Measurements from ENCODE around the gene MEX3D. TPM values are rescaled to one million over a fixed set of nuclear protein-coding genes. Genes with fewer than 3 reads are reported as not detected.

The MEX3D gene
- total and polyA plus RNA-seq, 2 experiments from 2014 or later = 12.4 to 94.9 TPM

DNA sequence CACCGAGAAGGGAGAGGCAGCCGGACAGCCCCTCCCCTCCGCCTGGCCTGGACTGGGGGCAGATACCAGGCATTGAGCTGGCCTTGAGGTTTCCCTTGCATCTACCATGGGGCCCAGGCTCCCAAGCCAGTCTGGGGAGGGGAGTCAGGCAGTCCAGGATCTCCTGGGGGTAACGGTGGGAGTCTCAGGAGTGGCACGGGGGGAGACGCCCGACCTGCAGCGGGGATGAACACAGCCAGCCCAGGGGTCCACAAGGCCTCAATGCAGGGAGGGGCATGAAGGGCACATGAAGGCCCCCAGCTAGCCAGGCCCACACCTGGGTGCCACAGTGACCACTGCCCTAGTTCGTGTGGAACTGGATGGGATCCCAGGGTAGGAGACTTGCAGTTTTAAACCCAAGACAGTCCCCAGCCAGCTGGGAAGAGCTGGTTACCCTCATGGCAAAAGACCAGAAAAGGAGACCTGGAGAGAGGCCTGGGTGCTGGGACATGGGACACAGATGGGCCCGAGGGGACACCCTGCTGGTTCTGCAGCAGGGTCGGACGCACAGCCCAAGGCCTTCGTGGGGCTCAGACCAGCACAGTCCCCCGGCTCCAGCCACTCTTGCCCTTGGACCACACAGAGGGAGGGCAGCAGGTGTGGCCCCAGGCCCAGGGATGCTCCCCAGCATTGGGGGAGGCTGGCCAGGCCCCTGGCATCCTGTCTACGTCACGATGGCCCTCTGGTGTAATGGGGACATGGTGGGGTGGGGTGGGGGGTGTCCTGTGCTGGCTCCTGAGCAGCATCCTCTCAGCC lies 41.8 kb upstream of the MEX3D start:
- peaks cover 3% of the 10 kb centered on the region for H3K79me2 ChIP-seq (replicated peaks; ENCODE audit: insufficient read depth)
- no peak overlapping the region for H3K4me3 ChIP-seq
- ATAC-seq (no peak), DNase-seq (ENCODE audit: low spot score) (no peak)
- H3K27me3 ChIP-seq (ENCODE audit: insufficient read depth) = no peaks in the 10 kb centered on the region
- no peaks in the 10 kb centered on the region for H3K9me2 ChIP-seq (ENCODE audit: insufficient read depth)
- Mint-ChIP-seq H3K4me3 (no peak overlapping the region), H3K9me3 (no peaks in the 10 kb centered on the region), H3K27ac (no peak overlapping the region), H3K27me3 (ENCODE audit: insufficient read depth, low read depth, poor library complexity) (peaks cover 33% of the 10 kb centered on the region), H3K4me1 (0 out of 3 replicates have a peak, but pooled peaks cover 9% of the 10 kb centered on the region), H3K36me3 (ENCODE audit: low read depth) (peaks cover 51% of the 10 kb centered on the region)
- H2AFZ ChIP-seq = no peak overlapping the region
- H3K4me1 ChIP-seq (ENCODE audit: insufficient read depth) = peaks cover 8% of the 10 kb centered on the region
- H3F3A ChIP-seq (replicated peaks; ENCODE audit: low read depth) = peaks cover 35% of the 10 kb centered on the region
- peak overlapping the region; percentile 55; the same call in 1 of the 2 replicates for H3K27ac ChIP-seq (ENCODE audit: low read depth)
- H4K20me1 ChIP-seq (replicated peaks; ENCODE audit: insufficient read depth) = no peaks in the 10 kb centered on the region; the same call in 1 of the 2 replicates
- TF ChIP-seq STAT1 (IDR thresholded peaks at IDR 0.05; ENCODE audit: unreplicated experiment) (no peak), CREB1 (CRISPR knock-in tag; IDR thresholded peaks at IDR 0.05; ENCODE audit: low read depth) (no peak), JUNB (IDR thresholded peaks at IDR 0.05; ENCODE audit: unreplicated experiment) (no peak)
- H3K36me3 ChIP-seq (ENCODE audit: insufficient read depth) = peaks cover 8% of the 10 kb centered on the region; the same call in 1 of the 2 replicates
- no peak overlapping the region for H3K4me2 ChIP-seq

DNA sequence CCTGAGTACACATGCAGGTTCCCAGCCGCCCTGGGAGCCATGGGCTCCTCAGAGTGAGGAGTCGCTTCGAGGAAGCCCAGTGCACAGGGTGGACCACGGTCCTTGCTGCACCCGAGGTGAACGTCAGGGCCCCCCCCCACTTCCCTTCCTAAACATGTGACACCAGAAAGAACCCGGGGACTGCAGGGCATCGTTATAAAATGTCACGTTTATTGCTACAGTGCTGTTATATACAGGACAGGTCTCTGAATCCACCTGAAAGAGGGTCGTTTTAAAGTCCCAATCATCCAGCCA lies 40.9 kb upstream of the MEX3D start:
- Mint-ChIP-seq H3K27me3 (ENCODE audit: insufficient read depth, low read depth, poor library complexity) (peaks cover 31% of the 10 kb centered on the region), H3K27ac (no peak overlapping the region), H3K4me3 (no peak overlapping the region), H3K36me3 (ENCODE audit: low read depth) (peaks cover 43% of the 10 kb centered on the region), H3K9me3 (no peaks in the 10 kb centered on the region), H3K4me1 (0 out of 3 replicates have a peak, but pooled peaks cover 9% of the 10 kb centered on the region)
- Histone ChIP-seq H3K36me3 (ENCODE audit: insufficient read depth) (no peaks in the 10 kb centered on the region; the same call in 1 of the 2 replicates), H3F3A (replicated peaks; ENCODE audit: low read depth) (peaks cover 35% of the 10 kb centered on the region), H2AFZ (no peak overlapping the region), H3K27me3 (ENCODE audit: insufficient read depth) (no peaks in the 10 kb centered on the region), H3K4me1 (ENCODE audit: insufficient read depth) (peaks cover 8% of the 10 kb centered on the region), H3K27ac (ENCODE audit: low read depth) (0 out of 2 replicates have a peak overlapping the region, but pooled peaks have one; percentile 55), H3K9me2 (ENCODE audit: insufficient read depth) (no peaks in the 10 kb centered on the region), H4K20me1 (replicated peaks; ENCODE audit: insufficient read depth) (peaks cover 2% of the 10 kb centered on the region), H3K4me2 (no peak overlapping the region), H3K4me3 (no peak overlapping the region), H3K79me2 (replicated peaks; ENCODE audit: insufficient read depth) (peaks cover 12% of the 10 kb centered on the region)
- DNase-seq (ENCODE audit: low spot score) (peak; percentile 36), ATAC-seq (no peak; the same call in 2 of the 3 replicates)
- TF ChIP-seq NANOG (IDR thresholded peaks at IDR 0.05; ENCODE audit: borderline replicate concordance) = no peak
- TF ChIP-seq, protein P1, sequence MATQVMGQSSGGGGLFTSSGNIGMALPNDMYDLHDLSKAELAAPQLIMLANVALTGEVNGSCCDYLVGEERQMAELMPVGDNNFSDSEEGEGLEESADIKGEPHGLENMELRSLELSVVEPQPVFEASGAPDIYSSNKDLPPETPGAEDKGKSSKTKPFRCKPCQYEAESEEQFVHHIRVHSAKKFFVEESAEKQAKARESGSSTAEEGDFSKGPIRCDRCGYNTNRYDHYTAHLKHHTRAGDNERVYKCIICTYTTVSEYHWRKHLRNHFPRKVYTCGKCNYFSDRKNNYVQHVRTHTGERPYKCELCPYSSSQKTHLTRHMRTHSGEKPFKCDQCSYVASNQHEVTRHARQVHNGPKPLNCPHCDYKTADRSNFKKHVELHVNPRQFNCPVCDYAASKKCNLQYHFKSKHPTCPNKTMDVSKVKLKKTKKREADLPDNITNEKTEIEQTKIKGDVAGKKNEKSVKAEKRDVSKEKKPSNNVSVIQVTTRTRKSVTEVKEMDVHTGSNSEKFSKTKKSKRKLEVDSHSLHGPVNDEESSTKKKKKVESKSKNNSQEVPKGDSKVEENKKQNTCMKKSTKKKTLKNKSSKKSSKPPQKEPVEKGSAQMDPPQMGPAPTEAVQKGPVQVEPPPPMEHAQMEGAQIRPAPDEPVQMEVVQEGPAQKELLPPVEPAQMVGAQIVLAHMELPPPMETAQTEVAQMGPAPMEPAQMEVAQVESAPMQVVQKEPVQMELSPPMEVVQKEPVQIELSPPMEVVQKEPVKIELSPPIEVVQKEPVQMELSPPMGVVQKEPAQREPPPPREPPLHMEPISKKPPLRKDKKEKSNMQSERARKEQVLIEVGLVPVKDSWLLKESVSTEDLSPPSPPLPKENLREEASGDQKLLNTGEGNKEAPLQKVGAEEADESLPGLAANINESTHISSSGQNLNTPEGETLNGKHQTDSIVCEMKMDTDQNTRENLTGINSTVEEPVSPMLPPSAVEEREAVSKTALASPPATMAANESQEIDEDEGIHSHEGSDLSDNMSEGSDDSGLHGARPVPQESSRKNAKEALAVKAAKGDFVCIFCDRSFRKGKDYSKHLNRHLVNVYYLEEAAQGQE (IDR thresholded peaks at IDR 0.05; ENCODE audit: unreplicated experiment) = no peak
